ENCODE results near the gene UCN.
"Not testable (repeated sequence)": the region's sequence is repeated elsewhere in the genome, so short reads cannot be mapped to it uniquely, and the experiment has no call there.

Gene UCN

DNA sequence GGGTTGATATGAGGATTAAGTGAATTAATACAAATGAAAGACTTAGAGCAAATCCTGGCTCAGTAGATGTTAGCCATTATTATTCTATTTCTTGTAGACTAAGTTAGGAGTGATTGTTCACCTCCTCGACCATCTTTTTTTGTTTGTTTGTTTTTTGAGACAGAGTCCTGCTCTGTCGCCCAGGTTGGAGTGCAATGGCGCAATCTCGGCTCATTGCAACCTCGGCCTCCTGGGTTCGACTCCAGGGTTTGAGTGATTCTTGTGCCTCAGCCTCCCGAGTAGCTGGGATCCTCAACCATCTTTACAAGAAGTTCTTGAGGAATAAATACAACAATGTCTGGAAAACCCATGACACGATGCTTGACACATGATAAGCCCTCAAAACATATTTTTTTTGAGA is 13.3 kb downstream of the UCN start:
- intact Hi-C loops (cut with DNase I) = no loop called here
- no peak for DNase-seq

DNA sequence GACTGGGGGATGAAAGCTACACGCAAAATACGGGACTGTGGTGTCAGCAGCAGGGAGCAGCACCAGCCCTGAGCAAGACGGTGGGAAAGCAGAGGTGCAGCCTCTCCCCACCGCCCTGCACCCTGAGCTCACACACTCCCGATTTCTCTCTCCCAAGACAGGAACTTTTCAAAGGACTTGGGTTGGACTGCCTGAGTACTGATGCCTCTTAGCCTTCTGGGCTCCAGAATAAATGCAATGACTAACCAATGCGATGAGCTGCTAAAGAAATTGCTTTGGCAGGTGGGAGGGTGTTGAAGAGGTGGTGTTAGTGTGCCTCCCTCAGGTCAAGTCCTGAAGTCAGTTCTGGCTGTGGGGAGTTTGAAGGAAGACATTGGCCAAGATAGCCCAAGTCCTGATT is 16.4 kb downstream of the UCN start:
- no peak for DNase-seq
- intact Hi-C loops (cut with DNase I) = no loop called here

DNA sequence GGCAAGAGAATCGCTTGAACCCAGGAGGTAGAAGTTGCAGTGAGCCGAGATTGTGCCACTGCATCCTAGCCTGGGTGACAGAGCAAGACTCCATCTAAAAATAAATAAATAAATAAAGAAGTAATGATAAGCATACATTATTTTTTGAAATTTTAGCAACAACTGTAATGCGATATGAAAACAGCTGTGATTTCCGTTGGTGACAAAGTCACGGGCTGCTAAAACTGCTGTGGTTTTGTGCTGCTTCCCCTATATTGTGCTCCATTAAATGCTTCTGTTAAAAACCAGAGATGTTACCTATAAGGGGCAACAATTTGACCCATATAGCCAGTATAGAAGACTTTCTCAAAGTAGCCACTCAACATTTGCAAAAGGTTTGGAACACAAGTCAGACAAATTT is 17.7 kb downstream of the UCN start:
- intact Hi-C loops (cut with DNase I) = no loop called here
- no peak for DNase-seq

DNA sequence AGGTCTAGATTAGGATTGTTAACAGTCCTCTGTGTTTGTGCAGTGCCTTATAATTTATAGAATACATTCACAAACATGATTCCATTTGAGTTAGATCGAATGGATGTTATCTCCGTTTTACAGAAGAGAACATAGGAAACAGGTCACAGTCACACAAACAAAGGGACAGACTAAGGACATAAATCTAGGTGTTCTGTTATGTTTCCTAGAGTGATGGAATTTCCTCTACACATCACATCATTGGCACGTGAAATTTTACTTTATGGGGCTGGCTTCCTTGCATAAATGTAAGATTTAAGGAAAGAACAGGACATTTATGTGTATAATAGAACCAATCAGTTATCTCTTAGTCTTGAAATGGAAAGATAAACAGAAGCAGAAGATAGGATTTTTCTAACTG is 19.6 kb downstream of the UCN start:
- intact Hi-C loops (cut with DNase I) = no loop called here
- DNase-seq = no peak

DNA sequence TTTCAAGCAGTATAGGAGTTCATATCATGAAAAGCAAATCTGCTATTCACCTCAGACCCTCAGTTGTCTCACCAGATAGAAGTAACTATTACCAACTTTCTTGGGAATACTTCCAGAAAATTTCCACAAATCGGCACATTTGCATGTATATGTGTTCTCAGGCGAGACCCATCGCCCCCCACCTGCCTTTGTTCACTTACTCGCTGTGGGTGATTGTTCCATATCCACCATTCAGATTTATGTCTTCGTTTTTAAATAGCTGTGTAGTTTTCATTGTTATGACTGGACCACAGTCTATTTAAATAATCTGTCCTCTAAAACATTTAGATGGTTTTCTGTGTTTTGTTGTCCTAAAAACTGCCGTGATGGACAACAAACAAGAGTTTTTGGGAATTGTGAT is 22.8 kb downstream of the UCN start:
- intact Hi-C loops (cut with DNase I) = no loop called here
- no peak for DNase-seq

DNA sequence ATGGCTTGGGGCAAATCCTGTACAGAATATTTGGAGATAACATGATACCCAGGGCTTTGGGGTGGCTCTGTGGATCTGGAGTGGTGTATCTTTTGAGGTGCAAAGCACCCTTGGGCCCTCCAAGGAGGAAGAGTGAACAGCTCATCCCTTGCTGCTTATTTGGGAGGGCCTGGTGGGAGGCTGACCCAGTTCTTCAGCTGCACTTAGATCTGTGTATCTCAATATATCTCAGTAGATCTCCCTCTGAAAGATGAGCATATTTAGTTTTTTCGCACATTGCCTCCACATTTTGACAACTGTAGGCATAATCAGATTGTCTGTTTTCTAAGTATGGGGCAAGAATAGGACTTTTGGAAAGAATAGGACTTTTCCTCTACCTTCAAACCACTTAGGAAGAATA is 23.2 kb downstream of the UCN start:
- DNase-seq = peak in 3 of 10 donors; percentile 18 to 91 (median 62)
- intact Hi-C loops (cut with DNase I) = loop anchor here (5.0 kb wide), 1 partner anchor 188 kb away; no protein-coding TSS in a partner anchor

DNA sequence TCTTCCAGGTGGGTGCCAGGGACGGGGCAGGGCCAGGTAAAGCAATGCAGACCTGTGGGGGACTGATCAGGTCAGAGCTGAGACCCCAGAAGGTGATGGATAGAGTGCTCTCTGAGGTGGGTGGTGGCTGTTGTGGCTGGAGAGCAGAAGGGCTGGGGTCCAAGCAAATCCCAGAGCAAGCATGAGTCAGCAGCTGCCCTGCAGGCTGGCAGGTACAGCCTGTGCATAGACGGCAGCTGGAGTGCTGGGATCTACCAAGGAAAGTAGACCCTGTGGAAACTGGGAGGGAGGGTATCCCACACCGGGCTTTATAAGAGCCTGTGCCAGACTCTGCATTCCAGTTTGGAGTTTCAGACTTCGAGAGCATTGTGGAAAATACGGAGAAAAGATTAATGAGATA is 25.4 kb downstream of the UCN start:
- DNase-seq = no peak
- intact Hi-C loops (cut with DNase I) = loop anchor here (5.0 kb wide), 1 partner anchor 186 kb away; no protein-coding TSS in a partner anchor

DNA sequence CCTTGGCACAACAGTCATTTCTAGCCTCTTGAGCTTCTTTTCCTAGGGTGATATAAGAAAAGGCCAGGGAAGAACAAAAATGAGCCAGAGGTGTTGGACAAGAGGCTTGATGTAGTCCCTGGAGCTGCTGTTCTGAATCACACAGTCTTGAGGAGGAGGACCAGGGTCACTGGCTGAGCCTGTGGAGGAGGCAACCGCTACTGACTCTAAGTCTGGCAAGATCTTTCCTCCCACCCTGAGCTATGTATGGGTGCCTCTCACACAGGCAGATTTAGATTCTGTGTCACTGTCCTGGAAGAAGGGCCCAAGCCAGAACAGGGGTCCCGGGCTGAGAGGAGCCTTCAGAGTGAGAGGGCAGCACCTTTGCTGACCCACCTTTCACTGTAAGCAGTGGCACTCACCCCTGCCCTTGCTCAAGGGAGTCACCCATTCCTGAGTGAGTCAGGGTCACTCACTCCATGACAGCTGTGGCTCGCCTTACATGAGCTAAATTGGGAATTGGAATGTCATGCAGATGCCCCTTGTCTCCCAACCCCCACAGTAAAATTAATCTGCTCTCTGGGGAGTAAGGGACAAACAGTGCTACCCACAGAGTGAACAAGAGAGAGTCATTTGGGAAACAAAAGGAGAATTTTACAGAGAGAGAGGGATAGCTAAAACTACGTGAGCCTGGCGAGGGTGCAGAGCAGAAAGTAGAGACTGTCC is 26.2 kb downstream of the UCN start, which contains the start of gene TRIM54:
Gene TRIM54 (plus strand): TSS at position 575 of the 705 bp plus-strand sequence. CDS start 303 bp downstream, outside the sequence.
- intact Hi-C loops (cut with DNase I) = loop anchor here (5.0 kb wide), 1 partner anchor 185 kb away; no protein-coding TSS in a partner anchor
- no peak for DNase-seq

DNA sequence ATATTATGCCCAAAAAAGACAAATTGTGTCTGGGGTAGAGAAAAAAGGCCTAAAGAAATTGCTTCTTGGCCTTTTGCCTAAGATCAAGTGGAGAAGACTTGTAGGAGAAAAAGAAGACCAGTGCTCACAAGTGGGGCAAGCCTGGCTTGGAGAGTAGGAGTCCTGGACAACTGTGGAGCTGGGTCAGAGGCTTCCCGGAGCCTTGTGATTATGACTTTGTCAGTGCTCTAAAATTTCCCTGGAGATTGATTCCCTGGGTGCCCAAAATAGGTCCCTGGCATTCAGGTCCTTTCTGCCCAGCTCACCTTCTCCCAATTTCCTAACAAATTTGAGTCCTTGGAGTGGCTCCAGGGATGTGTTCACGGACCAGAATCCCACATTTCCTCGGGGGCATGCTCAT is 26.8 kb downstream of the UCN start:
- intact Hi-C loops (cut with DNase I) = loop anchor here (5.0 kb wide), 1 partner anchor 184 kb away; no protein-coding TSS in a partner anchor
- DNase-seq = no peak

DNA sequence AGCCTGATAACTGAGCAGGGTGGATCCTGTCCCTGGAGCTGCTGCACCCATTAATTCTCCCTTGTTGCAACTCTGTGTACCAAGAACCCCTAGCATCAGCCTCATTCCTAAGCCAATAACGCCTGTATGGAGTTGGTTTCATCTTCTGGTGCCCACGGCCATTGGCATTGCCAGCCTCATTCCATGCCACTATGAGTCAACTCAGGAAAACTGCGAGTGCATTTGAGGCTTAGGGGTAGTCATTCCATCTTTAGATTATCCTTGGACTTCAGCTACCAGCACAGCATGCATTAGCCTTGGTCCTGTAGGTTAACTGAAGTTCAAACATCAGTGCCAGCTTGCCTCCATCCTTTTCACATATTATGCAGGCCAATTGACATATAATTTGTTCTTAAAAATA is 27.4 kb downstream of the UCN start:
- intact Hi-C loops (cut with DNase I) = loop anchor here (5.0 kb wide), 1 partner anchor 184 kb away; no protein-coding TSS in a partner anchor
- DNase-seq = no peak

DNA sequence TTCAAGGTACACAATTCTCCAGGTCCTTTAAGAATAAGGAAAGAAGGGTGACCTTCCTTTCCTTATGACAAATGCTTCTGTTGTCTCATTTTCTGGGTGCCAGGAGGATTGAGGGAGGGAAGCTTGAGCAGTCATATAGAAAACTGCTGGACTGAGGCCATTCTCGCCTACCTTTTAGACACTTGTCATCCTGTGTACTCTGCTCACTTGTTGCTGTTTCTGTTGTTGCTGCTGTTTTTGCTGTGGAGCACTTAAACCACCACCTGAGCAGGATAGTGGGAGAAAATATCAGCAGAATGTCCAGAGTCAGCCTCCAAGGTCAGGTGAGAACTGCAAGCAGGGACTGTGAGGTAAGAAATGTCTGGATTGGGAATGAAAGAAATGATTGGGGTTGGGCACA is 30.2 kb downstream of the UCN start:
- intact Hi-C loops (cut with DNase I) = no loop called here
- no peak for DNase-seq

DNA sequence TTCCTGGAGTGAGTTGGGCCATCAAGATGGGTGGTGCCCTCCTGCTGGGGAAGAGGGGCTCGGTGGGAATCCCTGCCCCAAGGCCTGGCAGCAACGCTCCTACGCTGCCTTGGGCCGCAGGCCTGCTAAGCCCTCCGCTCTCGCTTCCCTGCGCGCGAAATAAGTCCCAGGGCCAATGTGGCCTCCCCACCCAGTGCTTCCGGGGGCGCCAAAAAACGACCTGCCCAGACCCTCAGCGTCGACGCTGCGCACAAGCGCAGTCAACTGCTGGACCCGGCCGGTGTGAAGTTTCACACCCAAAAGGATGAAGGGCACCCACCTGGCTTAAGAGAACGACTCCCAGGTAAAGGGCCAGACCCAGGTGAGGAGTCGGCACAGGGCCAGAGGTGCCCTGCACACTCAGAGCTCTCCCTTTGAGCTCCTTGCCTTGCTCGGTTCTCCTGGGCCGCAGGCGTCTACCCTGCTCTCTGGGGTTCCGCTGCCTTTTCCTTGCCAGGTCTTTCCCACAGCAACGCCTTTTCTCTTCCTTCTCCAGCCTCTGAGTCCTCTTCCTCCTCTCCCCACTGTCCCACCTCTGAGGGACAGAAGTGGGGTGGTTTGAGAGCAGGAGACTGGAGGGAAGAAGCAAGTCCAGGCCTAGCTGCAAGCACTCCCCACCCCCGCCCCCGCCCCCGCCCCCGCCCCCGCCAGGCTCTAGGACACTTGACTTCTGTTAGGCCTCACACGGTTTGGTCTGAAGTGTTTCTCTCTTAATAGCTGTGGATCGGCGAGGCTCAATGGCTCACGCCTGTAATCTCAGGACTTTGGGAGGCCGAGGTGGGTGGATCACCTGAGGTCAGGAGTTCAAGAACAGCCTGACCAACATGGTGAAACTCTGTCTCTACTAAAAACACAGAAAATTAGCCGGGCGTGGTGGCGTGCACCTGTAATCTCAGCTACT is 32.8 kb downstream of the UCN start, which contains the start of gene DNAJC5G:
Gene DNAJC5G (plus strand): TSS at position 223 of the 940 bp plus-strand sequence. CDS start 1,296 bp downstream, outside the sequence.
- intact Hi-C loops (cut with DNase I) = no loop called here
- no peak for DNase-seq

DNA sequence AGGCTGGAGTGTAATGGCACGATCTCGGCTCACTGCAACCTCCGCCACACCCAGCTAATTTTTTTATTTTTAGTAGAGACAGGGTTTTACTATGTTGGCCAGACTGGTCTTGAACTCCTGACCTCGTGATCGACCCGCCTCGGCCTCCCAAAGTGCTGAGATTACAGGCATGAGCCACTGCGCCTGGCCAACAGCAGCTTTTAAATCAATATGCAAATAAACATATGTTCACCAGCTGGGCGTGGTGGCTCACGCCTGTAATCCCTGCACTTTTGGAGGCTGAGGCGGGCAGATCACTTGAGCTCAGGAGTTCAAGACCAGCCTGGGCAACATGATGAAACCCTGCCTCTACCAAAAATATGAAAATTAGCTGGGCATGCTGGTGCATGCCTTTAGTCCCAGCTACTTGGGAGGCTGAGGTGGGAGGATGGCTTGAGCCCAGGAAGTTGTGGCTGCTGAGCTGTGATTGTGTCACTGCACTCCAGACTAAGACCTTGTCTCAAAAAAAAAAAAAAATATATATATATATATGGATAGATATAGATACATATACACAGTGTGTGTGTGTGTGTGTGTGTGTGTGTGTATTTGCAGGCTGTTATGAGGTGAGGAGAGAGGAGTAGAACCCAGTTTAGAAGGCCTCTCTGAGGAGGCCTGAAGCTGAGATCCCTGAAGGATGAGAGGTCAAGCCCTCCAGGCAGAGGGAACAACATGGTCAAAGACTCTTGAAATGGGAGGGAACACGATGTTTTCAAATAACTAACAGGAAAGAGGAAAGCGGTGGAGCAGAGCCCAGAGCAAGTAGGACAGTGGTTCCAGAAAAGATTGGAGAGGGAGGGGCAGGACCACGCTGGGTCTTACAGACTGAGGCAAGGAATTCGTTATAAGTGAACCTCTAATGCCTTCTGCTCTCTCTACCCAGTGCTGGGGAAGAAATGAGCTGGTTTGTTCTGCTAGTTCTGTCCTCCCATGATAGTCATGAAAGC is 35.4 kb downstream of the UCN start:
- DNase-seq; intact Hi-C loops (cut with DNase I): not testable (repeated sequence)

DNA sequence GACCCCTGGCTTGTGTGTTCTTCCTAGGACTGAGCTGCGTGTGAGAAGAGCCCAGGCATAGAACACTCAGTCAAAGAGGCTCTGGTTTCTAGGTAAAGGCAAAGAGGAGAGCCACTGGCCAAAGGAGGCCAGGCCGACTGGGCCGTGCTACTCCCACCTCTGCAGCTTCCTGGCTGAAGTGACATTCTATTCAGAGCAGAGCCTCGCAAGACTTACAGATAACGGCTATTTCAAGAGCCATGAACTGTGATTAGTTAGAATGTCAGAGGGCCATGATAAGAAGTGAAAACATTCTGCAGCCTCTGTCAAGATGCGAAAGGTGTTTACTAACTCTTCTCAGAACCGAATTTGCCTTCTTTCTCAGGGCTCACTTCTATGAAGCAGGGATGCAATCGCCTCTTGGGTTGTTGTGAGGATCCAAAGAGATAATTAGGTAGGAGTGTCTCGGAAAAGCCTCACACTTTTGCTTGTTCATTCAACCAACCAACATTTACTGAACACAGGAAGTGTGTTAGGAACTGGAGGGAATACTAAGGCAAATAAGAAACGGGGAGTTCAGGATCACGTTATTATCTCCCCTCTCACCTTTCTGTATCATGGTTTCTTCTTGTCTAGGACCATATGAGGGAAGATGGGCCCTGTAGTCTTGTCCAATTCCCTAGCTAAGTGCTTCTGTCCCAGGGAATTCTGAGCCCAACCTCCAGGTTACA is 36.5 kb downstream of the UCN start:
- DNase-seq = no peak
- intact Hi-C loops (cut with DNase I) = no loop called here

DNA sequence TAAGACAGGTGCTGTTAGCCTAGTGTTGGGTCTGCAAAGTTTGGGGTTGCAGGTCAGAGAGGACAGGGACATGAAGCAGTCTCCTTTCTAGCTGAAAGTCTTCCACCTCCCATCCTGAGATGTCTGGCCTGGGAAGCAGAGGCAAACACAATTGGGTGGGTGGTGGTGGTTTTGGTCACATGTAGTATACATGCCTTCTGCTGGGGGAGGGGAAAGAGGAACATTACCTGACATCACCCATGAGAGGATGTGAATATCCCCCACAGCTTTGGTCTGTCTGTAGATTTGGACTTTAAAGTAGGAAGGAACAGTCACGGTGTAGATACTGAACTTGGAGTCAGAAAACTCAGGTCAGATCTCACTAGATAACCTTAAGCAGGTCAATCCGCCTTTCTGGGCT is 37.6 kb downstream of the UCN start:
- intact Hi-C loops (cut with DNase I) = no loop called here
- DNase-seq = no peak

DNA sequence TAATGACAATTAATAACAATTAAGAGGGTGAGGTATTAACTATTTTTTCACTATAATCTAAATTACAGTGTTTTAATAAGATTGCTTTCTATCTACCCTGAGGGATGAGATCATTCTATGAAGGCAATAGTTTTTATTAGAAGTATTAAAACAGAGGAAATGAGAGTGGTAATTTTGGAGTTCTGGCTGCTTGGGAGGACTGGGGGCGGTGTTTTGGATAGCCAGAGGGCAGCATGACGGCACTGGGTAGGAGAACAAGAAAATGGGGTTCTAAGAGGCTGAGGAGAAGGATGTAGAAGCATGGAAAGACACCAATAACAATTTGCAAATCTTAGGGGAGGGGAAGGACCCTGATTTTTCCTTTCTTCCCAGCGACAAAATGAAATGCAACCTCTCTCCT is 38.1 kb downstream of the UCN start:
- intact Hi-C loops (cut with DNase I) = no loop called here
- no peak for DNase-seq

DNA sequence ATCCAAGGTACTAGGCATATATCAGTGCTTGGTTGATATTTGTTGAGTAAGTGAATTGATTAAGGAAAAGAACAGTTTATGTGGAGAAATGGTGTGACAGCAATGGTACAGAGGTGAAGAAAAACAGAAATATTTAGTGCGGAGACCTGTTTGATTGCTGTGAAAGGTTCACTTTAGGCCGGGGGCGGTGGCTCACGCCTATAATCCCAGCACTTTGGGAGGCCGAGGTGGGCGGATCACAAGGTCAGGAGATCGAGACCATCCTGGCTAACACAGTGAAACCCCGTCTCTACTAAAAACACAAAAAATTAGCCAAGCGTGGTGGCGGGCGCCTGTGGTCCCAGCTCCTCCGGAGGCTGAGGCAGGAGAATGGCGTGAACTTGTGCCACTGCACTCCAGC is 39.9 kb downstream of the UCN start:
- intact Hi-C loops (cut with DNase I); DNase-seq: not testable (repeated sequence)

DNA sequence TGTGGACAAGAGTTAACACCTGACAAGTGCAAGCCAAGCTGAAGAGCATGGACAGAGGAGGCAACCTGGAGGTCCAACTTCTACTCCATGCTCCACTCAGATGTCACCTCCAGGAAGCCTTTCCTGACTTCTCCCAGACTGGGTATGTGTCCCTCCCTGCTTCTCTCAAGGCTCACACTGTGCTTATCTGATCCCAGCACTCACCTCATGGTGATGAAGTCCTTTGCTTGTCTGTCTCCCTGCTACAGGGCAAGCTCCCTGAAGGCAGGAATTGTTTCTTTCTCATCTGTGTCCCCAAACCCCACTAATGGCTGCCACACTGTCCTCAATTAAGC is 42.7 kb downstream of the UCN start:
- intact Hi-C loops (cut with DNase I) = no loop called here

DNA sequence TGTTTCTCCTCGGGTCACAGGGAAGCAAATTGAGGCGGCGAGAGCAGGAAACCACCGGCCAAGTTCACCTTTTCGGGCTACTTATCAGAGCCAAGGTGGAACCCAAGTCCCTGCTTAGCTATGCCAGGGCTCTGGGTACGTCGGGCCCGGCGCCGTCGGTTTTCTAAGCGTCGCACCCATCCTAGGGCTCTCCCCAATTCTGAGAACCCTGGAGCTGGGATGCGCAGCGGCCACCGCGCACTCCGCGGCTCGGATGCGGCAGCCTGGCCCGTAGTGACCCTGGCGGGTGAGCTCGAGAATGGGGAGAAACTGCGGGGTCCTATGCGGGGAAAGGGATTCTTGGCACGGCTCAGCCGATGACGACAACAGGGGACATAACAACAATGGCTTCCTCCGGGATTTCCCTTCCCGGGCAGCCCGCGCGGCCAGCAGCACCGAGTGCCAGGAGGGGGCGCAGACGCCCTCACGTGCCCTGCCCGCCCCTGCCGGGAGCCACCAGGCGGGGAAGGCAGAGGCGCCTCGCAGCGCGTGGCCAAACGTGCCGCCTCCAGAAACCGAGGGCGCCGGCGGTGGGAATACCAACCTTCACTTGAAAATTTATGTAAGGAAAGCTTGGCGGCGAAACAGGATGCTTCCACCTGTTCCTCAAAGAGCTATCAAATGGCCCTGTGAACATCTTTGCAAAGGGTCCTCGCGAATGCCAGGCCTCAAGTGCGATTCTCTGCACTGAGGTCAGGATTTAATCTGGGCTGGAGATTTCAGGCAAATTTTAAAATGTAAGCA is 43.3 kb downstream of the UCN start:
- DNase-seq = peak in 7 of 10 donors; percentile 43 to 93 (median 53)
- intact Hi-C loops (cut with DNase I) = no loop called here

More for the DNA sequence above, 42.7 kb downstream of the UCN start:
- DNase-seq = peak in 1 of 10 donors; percentile 7
